Stimulated activated naive CD8-positive, alpha-beta T cell treated with anti-CD3 and anti-CD28 coated beads, Interleukin-15, Interleukin-2, amounts not matched to agents 100 U/mL and 50 U/mL, for 24 hours (primary cell): ENCODE data around the gene RBX1.
A peak's percentile ranks its signal among the peaks of the same experiment; 100 is the strongest.

Experiments
- ATAC-seq: fragments of 150-1000 bp; cut with Tn5 transposase; one replicate; pipeline ENCODE4 v1.10.0; 2021
- DNase-seq: peaks from one replicate; pipeline ENCODE4 v3.0.0; 2021

The RBX1 gene

GRCh38 chr22:41022470-41023298, 71.5 kb downstream of the RBX1 start:
- ATAC-seq = peak; percentile 80
- DNase-seq = peak; percentile 85
